ENCODE results near the gene FIGLA. TPM values are rescaled to one million over a fixed set of nuclear protein-coding genes. Genes with fewer than 3 reads are reported as not detected.

The FIGLA gene
- total RNA-seq, 1 experiment from 2014 or later, result not detected

DNA sequence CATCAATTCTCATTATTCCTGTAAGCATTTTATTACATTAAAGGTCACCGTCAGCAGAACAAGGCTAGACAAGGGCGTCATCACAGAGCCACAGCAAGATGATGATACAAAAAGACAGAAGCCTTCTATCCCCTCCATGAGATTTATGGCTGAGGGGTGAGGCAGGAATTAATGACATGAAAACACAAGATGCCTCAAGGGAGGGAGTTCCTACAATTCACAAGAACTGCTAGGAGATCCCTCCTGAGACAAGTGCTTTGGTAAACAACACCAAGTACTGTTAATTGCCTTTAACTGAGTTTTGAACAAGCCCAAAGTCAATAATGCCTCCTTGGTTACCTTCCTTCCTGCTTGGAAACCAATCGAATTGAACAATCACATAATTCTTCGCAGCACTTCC, 36.5 kb downstream of the FIGLA start:
- H3K36me3 Mint-ChIP-seq, result peaks cover 2% of the 10 kb centered on the region
- no peaks in the 10 kb centered on the region for H3K9me3 Mint-ChIP-seq
- no peak overlapping the region for H3K27ac Mint-ChIP-seq
- DNase-seq (ENCODE audit: low spot score), result no peak
- TF ChIP-seq ETV6 (CRISPR knock-in tag; IDR thresholded peaks at IDR 0.05) (no peak), OVOL2 (CRISPR knock-in tag; IDR thresholded peaks at IDR 0.05; ENCODE audit: borderline replicate concordance) (no peak), NFATC4 (CRISPR knock-in tag; IDR thresholded peaks at IDR 0.05) (no peak), ESRRA (CRISPR knock-in tag; IDR thresholded peaks at IDR 0.05; ENCODE audit: borderline replicate concordance) (no peak), ZNF396 (CRISPR knock-in tag; IDR thresholded peaks at IDR 0.05; ENCODE audit: borderline replicate concordance) (no peak), NFYB (CRISPR knock-in tag; conservative IDR thresholded peaks at IDR 0.05; ENCODE audit: low read depth) (no peak), PRRX2 (CRISPR knock-in tag; IDR thresholded peaks at IDR 0.05) (no peak), TP53 (CRISPR knock-in tag; IDR thresholded peaks at IDR 0.05) (no peak), SP1 (CRISPR knock-in tag; conservative IDR thresholded peaks at IDR 0.05) (no peak), HMGA2 (CRISPR knock-in tag; IDR thresholded peaks at IDR 0.05) (no peak), EMX1 (CRISPR knock-in tag; IDR thresholded peaks at IDR 0.05) (no peak), ZNF138 (CRISPR knock-in tag; conservative IDR thresholded peaks at IDR 0.05) (no peak), IRF2 (CRISPR knock-in tag; IDR thresholded peaks at IDR 0.05; ENCODE audit: borderline replicate concordance, low read depth) (no peak), NR1H2 (CRISPR knock-in tag; IDR thresholded peaks at IDR 0.05) (no peak)
- TF ChIP-seq, protein P1, sequence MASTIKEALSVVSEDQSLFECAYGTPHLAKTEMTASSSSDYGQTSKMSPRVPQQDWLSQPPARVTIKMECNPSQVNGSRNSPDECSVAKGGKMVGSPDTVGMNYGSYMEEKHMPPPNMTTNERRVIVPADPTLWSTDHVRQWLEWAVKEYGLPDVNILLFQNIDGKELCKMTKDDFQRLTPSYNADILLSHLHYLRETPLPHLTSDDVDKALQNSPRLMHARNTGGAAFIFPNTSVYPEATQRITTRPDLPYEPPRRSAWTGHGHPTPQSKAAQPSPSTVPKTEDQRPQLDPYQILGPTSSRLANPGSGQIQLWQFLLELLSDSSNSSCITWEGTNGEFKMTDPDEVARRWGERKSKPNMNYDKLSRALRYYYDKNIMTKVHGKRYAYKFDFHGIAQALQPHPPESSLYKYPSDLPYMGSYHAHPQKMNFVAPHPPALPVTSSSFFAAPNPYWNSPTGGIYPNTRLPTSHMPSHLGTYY (CRISPR knock-in tag; IDR thresholded peaks at IDR 0.05), result no peak
- TF ChIP-seq, protein P2, sequence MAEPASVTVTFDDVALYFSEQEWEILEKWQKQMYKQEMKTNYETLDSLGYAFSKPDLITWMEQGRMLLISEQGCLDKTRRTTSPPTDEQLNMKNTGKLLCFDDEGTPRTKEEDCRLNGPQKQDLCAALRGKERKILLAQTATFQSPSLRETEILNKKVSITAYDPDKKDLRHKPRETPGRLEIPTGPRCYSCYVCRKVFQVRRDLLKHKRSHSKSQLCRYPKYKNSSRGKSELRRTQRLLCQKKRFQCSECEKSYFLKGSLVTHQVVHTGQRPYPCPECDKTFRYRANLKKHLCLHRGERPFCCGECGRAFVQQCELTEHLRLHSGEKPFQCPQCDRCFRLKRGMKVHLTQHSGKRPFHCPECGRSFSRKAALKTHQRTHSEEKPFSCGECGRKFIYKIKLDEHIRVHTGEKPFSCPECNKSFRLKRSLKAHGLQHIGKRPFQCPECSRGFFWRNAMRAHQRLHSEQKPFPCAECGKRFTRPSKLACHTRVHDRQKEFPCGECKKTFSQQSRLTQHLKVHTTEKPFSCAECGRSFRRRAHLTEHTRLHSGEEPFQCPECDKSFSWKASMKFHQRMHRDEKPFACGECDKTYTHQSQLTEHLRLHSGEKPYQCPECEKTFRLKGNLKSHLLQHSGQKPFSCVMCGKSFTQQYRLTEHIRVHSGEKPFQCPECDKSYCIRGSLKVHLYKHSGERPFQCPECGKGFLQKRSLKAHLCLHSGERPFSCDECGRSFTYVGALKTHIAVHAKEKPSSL (CRISPR knock-in tag; conservative IDR thresholded peaks at IDR 0.05), result no peak
- H3K27me3 Mint-ChIP-seq (ENCODE audit: low read depth), result no peaks in the 10 kb centered on the region
- no peak overlapping the region for H3K4me3 Mint-ChIP-seq
- ChIA-PET CTCF (interaction anchor here (0.9 to 2.6 kb wide), 2 partner anchors 14 to 36 kb away, joined by 3 to 10 read pairs; partner anchors contain the start of genes ADD2 and FIGLA), POLR2A (no interaction called here)
- H3K4me1 Mint-ChIP-seq, result peaks cover 52% of the 10 kb centered on the region
- no peak for ATAC-seq

DNA sequence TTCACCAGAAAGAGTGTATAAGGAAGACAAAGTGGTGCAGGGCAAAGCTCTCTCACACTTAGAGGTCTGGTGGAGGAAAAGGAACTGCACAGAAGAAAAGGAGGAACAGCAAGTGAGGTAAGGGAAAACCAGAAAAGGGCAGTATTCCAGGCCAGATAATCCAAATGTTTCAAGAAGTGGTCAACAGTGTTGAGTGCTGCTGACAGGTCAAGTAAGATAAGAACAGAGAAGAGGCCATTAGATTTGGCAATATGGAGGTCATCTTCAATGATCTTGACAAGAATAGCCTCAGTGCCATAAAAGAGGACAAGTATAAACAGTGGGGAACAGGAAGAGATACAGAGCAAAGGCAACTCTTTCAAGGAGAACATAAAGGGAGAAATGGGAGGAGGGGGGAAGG, 37.4 kb downstream of the FIGLA start:
- peaks cover 6% of the 10 kb centered on the region for H3K36me3 Mint-ChIP-seq
- H3K27me3 Mint-ChIP-seq (ENCODE audit: low read depth), result no peaks in the 10 kb centered on the region
- POLR2A ChIA-PET, result no interaction called here
- H3K9me3 Mint-ChIP-seq, result no peaks in the 10 kb centered on the region
- peaks cover 52% of the 10 kb centered on the region for H3K4me1 Mint-ChIP-seq
- no peak for ATAC-seq
- no peak overlapping the region for H3K27ac Mint-ChIP-seq
- no peak overlapping the region for H3K4me3 Mint-ChIP-seq
- CTCF ChIA-PET, result interaction anchor here (0.6 to 2.6 kb wide), 4 partner anchors 11 to 47 kb away, joined by 3 to 13 read pairs (median 4); partner anchors contain the start of genes ADD2 and FIGLA
- no peak for DNase-seq (ENCODE audit: low spot score)
- TF ChIP-seq NR3C1 (CRISPR knock-in tag; conservative IDR thresholded peaks at IDR 0.05; ENCODE audit: low read depth) (no peak), IRF2 (CRISPR knock-in tag; IDR thresholded peaks at IDR 0.05; ENCODE audit: borderline replicate concordance, low read depth) (no peak), SMAD4 (CRISPR knock-in tag; IDR thresholded peaks at IDR 0.05) (no peak), ZBTB21 (CRISPR knock-in tag; IDR thresholded peaks at IDR 0.05; ENCODE audit: borderline replicate concordance) (no peak), ZNF138 (CRISPR knock-in tag; conservative IDR thresholded peaks at IDR 0.05) (no peak), PRRX2 (CRISPR knock-in tag; IDR thresholded peaks at IDR 0.05) (no peak), NFE2L1 (CRISPR knock-in tag; IDR thresholded peaks at IDR 0.05) (no peak), CBFB (CRISPR knock-in tag; IDR thresholded peaks at IDR 0.05; ENCODE audit: low read depth) (no peak), MYBL2 (CRISPR knock-in tag; IDR thresholded peaks at IDR 0.05) (no peak)
- TF ChIP-seq, protein P3, sequence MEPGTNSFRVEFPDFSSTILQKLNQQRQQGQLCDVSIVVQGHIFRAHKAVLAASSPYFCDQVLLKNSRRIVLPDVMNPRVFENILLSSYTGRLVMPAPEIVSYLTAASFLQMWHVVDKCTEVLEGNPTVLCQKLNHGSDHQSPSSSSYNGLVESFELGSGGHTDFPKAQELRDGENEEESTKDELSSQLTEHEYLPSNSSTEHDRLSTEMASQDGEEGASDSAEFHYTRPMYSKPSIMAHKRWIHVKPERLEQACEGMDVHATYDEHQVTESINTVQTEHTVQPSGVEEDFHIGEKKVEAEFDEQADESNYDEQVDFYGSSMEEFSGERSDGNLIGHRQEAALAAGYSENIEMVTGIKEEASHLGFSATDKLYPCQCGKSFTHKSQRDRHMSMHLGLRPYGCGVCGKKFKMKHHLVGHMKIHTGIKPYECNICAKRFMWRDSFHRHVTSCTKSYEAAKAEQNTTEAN (CRISPR knock-in tag; IDR thresholded peaks at IDR 0.05), result no peak
- TF ChIP-seq, protein P4, sequence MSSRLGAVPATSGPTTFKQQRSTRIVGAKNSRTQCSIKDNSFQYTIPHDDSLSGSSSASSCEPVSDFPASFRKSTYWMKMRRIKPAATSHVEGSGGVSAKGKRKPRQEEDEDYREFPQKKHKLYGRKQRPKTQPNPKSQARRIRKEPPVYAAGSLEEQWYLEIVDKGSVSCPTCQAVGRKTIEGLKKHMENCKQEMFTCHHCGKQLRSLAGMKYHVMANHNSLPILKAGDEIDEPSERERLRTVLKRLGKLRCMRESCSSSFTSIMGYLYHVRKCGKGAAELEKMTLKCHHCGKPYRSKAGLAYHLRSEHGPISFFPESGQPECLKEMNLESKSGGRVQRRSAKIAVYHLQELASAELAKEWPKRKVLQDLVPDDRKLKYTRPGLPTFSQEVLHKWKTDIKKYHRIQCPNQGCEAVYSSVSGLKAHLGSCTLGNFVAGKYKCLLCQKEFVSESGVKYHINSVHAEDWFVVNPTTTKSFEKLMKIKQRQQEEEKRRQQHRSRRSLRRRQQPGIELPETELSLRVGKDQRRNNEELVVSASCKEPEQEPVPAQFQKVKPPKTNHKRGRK (CRISPR knock-in tag; IDR thresholded peaks at IDR 0.05; ENCODE audit: borderline replicate concordance), result no peak
- TF ChIP-seq, protein P5, sequence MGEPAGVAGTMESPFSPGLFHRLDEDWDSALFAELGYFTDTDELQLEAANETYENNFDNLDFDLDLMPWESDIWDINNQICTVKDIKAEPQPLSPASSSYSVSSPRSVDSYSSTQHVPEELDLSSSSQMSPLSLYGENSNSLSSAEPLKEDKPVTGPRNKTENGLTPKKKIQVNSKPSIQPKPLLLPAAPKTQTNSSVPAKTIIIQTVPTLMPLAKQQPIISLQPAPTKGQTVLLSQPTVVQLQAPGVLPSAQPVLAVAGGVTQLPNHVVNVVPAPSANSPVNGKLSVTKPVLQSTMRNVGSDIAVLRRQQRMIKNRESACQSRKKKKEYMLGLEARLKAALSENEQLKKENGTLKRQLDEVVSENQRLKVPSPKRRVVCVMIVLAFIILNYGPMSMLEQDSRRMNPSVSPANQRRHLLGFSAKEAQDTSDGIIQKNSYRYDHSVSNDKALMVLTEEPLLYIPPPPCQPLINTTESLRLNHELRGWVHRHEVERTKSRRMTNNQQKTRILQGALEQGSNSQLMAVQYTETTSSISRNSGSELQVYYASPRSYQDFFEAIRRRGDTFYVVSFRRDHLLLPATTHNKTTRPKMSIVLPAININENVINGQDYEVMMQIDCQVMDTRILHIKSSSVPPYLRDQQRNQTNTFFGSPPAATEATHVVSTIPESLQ (CRISPR knock-in tag; IDR thresholded peaks at IDR 0.05), result no peak
- TF ChIP-seq, protein P6, sequence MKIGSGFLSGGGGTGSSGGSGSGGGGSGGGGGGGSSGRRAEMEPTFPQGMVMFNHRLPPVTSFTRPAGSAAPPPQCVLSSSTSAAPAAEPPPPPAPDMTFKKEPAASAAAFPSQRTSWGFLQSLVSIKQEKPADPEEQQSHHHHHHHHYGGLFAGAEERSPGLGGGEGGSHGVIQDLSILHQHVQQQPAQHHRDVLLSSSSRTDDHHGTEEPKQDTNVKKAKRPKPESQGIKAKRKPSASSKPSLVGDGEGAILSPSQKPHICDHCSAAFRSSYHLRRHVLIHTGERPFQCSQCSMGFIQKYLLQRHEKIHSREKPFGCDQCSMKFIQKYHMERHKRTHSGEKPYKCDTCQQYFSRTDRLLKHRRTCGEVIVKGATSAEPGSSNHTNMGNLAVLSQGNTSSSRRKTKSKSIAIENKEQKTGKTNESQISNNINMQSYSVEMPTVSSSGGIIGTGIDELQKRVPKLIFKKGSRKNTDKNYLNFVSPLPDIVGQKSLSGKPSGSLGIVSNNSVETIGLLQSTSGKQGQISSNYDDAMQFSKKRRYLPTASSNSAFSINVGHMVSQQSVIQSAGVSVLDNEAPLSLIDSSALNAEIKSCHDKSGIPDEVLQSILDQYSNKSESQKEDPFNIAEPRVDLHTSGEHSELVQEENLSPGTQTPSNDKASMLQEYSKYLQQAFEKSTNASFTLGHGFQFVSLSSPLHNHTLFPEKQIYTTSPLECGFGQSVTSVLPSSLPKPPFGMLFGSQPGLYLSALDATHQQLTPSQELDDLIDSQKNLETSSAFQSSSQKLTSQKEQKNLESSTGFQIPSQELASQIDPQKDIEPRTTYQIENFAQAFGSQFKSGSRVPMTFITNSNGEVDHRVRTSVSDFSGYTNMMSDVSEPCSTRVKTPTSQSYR (CRISPR knock-in tag; IDR thresholded peaks at IDR 0.05), result no peak

All from WTC11 (cell line).